Mesothelial cell of epicardium (in vitro differentiated cells): ENCODE results near the gene ODC1. TPM values are rescaled to one million over a fixed set of nuclear protein-coding genes. Genes with fewer than 3 reads are reported as not detected.

Source experiments
- DNase-seq, 2 experiments: peaks; one replicate each; pipeline ENCODE4 v3.0.0; 2021; ENCODE audit warnings: low spot score in 2 of 2; ENCODE audit not compliant: unreplicated experiment in 2 of 2
- H3K27ac Mint-ChIP-seq: 2 replicates; pipeline ENCODE4 v1.8.0; 2021; ENCODE audit warnings: mixed read lengths
- H3K27me3 Mint-ChIP-seq: 2 replicates; pipeline ENCODE4 v1.8.0; 2021; ENCODE audit warnings: low read depth, mixed read lengths
- H3K36me3 Mint-ChIP-seq: 2 replicates; pipeline ENCODE4 v1.8.0; 2021; ENCODE audit warnings: mixed read lengths
- H3K4me1 Mint-ChIP-seq: 2 replicates; pipeline ENCODE4 v1.8.0; 2021; ENCODE audit warnings: mixed read lengths
- H3K4me3 Mint-ChIP-seq: 2 replicates; pipeline ENCODE4 v1.8.0; 2021; ENCODE audit warnings: mild to moderate bottlenecking, moderate library complexity, mixed read lengths
- H3K9me3 Mint-ChIP-seq: 2 replicates; pipeline ENCODE4 v1.8.0; 2021; ENCODE audit warnings: mixed read lengths
- CTCF ChIP-seq: fragments of 200-600 bp; sonication (generic); IDR thresholded peaks from one replicate; pipeline ENCODE4 v1.5.0; 2021; ENCODE audit warnings: antibody characterized with exemption; ENCODE audit not compliant: unreplicated experiment
- total RNA-seq: library from RNA; stranded (reverse); gene quantifications from 3 replicates; pipeline ENCODE4 v1.2.1, GENCODE V29; 2021

Gene ODC1
- total RNA-seq, 1 donor from 2014 or later, result 148 TPM

DNA sequence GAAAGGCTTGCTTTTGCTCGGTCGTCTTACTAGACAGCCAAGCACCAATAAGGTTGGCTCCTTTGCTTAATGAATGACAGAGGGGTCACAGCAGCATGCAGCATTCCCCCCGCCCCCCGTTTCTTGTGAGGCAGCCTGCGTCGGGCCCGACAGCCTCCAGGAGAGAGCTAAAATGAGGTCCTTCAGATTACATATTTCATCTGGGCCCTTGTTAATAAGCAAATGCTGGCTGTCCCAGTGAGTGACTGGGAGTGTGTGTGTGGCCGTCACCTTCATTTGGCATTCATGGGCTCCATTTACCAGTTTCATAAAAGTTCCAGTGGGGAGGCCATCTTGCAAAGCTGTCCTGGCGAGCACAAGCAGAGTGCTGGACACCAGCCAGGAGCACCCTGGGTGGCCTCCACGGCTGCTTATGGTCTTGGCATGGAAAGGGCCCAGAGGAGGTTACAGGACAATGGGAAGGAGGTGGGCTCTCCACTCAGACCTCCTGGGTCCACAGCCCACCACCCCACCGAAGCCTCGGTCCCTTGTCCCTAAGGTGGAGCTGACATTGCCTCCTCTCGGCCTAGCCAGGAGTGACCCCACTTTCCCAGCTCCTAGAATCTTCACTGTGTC is 37.2 kb downstream of the ODC1 start:
- Mint-ChIP-seq H3K27ac (no peak overlapping the region), H3K4me3 (no peak overlapping the region), H3K36me3 (peaks cover 9% of the 10 kb centered on the region), H3K27me3 (no peaks in the 10 kb centered on the region), H3K9me3 (peaks cover 3% of the 10 kb centered on the region), H3K4me1 (peaks cover 15% of the 10 kb centered on the region)
- no peak for DNase-seq
- no peak for TF ChIP-seq CTCF

- no peak for DNase-seq
- H3K4me1 Mint-ChIP-seq, result peaks cover 15% of the 10 kb centered on the region
- peaks cover 9% of the 10 kb centered on the region for H3K36me3 Mint-ChIP-seq
- H3K9me3 Mint-ChIP-seq, result peaks cover 3% of the 10 kb centered on the region
- no peak overlapping the region for H3K4me3 Mint-ChIP-seq
- TF ChIP-seq CTCF, result no peak
- no peak overlapping the region for H3K27ac Mint-ChIP-seq
- H3K27me3 Mint-ChIP-seq, result no peaks in the 10 kb centered on the region
Measured at GRCh38 chr2:10410001-10410822, 37.9 kb downstream of the ODC1 start.

DNA sequence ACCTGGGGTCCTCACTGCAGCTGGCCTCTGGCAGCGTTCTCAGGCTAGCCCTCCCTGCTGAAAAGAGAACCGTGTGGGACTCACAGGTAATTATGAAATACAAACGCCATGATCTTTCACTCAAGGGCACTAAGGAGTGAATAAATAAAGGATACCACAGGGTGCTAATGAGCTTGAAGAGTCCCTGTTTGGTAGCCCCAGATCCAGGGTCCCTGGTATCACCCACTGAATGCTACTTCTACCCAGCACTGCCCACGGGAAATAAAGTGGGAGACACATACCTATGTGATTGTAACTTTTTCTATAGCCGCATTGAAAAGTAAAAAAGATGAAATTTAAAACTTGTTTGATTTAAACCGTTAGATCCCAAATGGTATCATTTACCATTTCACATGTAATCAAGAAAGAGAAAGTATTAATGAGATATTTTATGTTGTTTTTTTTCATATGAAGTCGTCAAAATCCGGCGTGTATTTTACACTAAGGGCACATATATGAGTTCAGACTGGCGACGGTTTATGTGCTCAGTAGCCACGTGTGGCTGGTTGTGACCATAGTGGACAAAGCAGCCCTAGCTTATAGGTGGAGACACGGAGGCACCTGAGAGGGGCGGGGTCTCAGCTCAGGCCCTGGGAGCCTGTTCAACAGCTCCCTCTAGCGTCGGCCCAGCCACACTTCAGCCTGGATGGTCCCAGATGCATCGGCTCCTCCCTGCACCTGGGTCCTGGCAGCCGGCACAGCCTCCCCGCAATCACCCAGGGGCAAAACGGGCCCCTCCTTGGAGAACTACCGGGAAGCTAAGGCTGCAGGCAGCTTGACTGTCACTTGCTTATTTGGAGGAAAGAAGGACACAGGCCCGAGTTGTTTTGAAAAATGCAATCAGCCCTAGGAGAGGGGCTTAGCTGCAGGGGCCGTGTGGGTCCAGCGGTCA is 39.2 kb downstream of the ODC1 start:
- H3K36me3 Mint-ChIP-seq, result peaks cover 9% of the 10 kb centered on the region
- H3K4me1 Mint-ChIP-seq, result peaks cover 15% of the 10 kb centered on the region
- no peak overlapping the region for H3K4me3 Mint-ChIP-seq
- peaks cover 3% of the 10 kb centered on the region for H3K9me3 Mint-ChIP-seq
- DNase-seq, result peak; percentile 69 to 89
- peak; percentile 92 for TF ChIP-seq CTCF
- H3K27me3 Mint-ChIP-seq, result no peaks in the 10 kb centered on the region
- no peak overlapping the region for H3K27ac Mint-ChIP-seq

DNA sequence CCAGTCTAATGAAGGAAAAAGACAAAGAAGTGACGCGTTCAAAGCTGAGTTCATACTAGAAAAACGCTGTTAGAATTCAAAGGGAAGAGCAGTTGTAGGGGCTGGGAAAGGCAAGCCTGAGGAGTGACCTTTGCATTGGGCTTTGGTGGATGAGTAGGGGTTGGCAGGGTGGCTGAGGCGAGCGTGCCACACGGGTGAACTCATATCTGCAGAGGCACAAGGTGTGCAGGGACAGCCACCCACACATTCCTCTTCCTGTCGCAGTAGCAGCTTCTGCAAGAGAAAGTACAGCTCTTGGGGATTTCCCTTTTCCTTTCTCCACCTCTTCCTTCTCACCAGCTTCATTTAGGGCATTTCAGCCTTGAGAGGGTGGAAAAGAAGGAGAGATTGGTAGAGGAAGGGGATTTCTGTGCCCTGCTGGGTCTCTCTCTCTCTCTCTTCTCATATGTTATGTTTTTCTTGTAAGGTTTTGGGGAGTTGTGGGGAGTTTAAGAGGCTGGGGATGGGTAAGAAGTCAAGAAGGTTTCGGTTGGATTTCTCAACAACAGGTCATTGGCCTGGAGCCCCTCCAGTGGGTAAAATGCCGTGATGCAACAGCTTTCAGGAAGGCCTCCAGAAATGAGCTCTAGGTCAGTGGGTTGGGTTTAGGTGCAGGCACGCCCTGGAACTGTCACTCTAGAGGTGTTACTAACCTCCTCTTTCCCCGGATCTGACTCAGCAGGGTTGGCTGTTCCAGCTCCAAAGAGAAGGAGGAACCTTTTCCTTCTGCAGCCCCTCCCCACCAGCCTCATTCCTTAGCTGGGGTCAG is 40.1 kb downstream of the ODC1 start:
- H3K4me3 Mint-ChIP-seq, result no peak overlapping the region
- peaks cover 15% of the 10 kb centered on the region for H3K4me1 Mint-ChIP-seq
- no peak for TF ChIP-seq CTCF
- H3K27ac Mint-ChIP-seq, result no peak overlapping the region
- H3K27me3 Mint-ChIP-seq, result no peaks in the 10 kb centered on the region
- H3K36me3 Mint-ChIP-seq, result peaks cover 9% of the 10 kb centered on the region
- DNase-seq, result no peak
- peaks cover 3% of the 10 kb centered on the region for H3K9me3 Mint-ChIP-seq

DNA sequence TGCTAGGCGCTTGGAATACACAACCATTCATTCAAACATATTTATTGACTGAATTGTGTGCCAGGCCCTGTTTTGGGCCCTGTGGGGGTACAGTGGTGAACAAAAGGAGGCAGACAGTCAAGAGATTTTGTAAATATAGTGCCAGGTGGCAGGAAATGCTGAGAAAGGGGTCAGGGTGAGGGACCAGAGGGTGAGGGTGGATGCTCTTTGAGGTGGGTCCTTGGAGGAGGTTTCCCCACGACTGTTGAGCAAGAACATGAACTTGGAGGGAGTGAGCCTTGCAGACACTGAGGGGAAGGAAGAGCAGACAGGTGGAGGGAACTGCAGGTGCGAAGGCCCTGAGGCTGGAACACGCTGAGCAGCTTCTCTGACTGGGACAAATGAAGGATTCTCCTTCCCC is 40.7 kb downstream of the ODC1 start:
- peaks cover 6% of the 10 kb centered on the region for H3K36me3 Mint-ChIP-seq
- no peaks in the 10 kb centered on the region for H3K27me3 Mint-ChIP-seq
- DNase-seq, result no peak
- H3K4me3 Mint-ChIP-seq, result no peak overlapping the region
- peaks cover 3% of the 10 kb centered on the region for H3K9me3 Mint-ChIP-seq
- no peak for TF ChIP-seq CTCF
- no peak overlapping the region for H3K27ac Mint-ChIP-seq
- peaks cover 15% of the 10 kb centered on the region for H3K4me1 Mint-ChIP-seq
